K562 (cell line): ENCODE data around the gene TRIO. TPM values are rescaled to one million over a fixed set of nuclear protein-coding genes. Genes with fewer than 3 reads are reported as not detected.

Experiments used
- ATAC-seq: fragments of 200-7000 bp; cut with Tn5 transposase; 3 replicates; pipeline ENCODE4 v1.9.1; 2020; ENCODE audit warnings: moderate library complexity
- BruUV-seq: library from RNA; stranded (reverse); fragments of 400-500 nt; replicated peaks from 2 replicates; lab custom pipeline; 2021; lab: Mats Ljungman, UMichigan
- CTCF ChIA-PET: fragments of 300-600 bp; formaldehyde crosslinking; extraction: SDS; loops from one replicate; lab custom pipeline; 2021; ENCODE audit warnings: low intra/inter-chr PET ratio; lab: Yijun Ruan, JAX
- POLR2A ChIA-PET: fragments of 300-600, 350-650 bp; sonication (Branson Sonifier 250); formaldehyde crosslinking; extraction: SDS; loops from one replicate; lab custom pipeline; 2021; ENCODE audit warnings: antibody characterized with exemption, inconsistent platforms; lab: Yijun Ruan, JAX
- DNase-seq, 4 experiments: peaks; one replicate each; pipeline versions ENCODE4 v3.0.0 to v3.0.0-alpha.2; 2011 to 2018; ENCODE audit warnings: low spot score in 3 of 4, mixed read lengths in 3 of 4; ENCODE audit errors: extremely low read depth in 1 of 4
- FAIRE-seq: peaks from 2 replicates; lab custom pipeline; 2011; peaks lifted over from hg19 to GRCh38; lab: Jason Lieb, UNC
- H2AFZ ChIP-seq: 2 replicates; pipeline ENCODE4 v1.6.0; 2011; ENCODE audit warnings: low read depth, low read length, control low read depth, inconsistent platforms
- H3K27ac ChIP-seq: fragments of 200-600 bp; 3 replicates; pipeline ENCODE4 v1.8.0; 2011; ENCODE audit warnings: low read depth, mild to moderate bottlenecking, control low read depth, inconsistent platforms, low read length, moderate library complexity, mixed read lengths; ENCODE audit errors: extremely low read depth
- H3K27me3 ChIP-seq, 2 experiments: fragments of 300-600 bp in 1 of 2; 2 replicates in 1 of 2; 3 replicates in 1 of 2; pipeline versions ENCODE4 v1.6.0 to v1.8.0; 2011; ENCODE audit warnings: inconsistent platforms in 2 of 2, low read length in 2 of 2, mild to moderate bottlenecking in 1 of 2, mixed read lengths in 1 of 2, moderate library complexity in 1 of 2; ENCODE audit not compliant: control insufficient read depth in 2 of 2, insufficient read depth in 2 of 2
- H3K36me3 ChIP-seq: fragments of 300-600 bp; 3 replicates; pipeline ENCODE4 v1.8.0; 2011; ENCODE audit warnings: mild to moderate bottlenecking, low read length, inconsistent platforms; ENCODE audit not compliant: control insufficient read depth, insufficient read depth
- H3K4me1 ChIP-seq, 2 experiments: fragments of 200-600 bp in 1 of 2; replicated peaks in 1 of 2; 2 replicates in 1 of 2; 3 replicates in 1 of 2; pipeline versions ENCODE4 v1.5.1 to v1.8.0; 2011; ENCODE audit warnings: inconsistent platforms in 2 of 2, low read length in 2 of 2, mild to moderate bottlenecking in 1 of 2, mixed read lengths in 1 of 2, moderate library complexity in 1 of 2; ENCODE audit not compliant: control insufficient read depth in 2 of 2, insufficient read depth in 2 of 2
- H3K4me2 ChIP-seq: 2 replicates; pipeline ENCODE4 v1.6.1; 2011; ENCODE audit warnings: low read length, control low read depth, inconsistent platforms, mixed read lengths; ENCODE audit not compliant: insufficient read depth
- H3K4me3 ChIP-seq: fragments of 200-600 bp; sonication (generic), shearing (Covaris generic); 2 replicates; pipeline ENCODE4 v1.5.1; 2016; ENCODE audit warnings: control low read depth, inconsistent platforms
- H3K79me2 ChIP-seq: fragments of 200-600 bp; 3 replicates; pipeline ENCODE4 v1.8.0; 2011; ENCODE audit warnings: low read length, inconsistent platforms; ENCODE audit not compliant: control insufficient read depth, insufficient read depth
- H3K9ac ChIP-seq, 2 experiments: 2 replicates each; pipeline versions ENCODE4 v1.6.0 to v1.6.1; 2011; ENCODE audit warnings: low read depth in 2 of 2, low read length in 2 of 2, control low read depth in 1 of 2, inconsistent platforms in 1 of 2, mild to moderate bottlenecking in 1 of 2, mixed read lengths in 1 of 2; ENCODE audit not compliant: insufficient read depth in 1 of 2
- H3K9me1 ChIP-seq: one replicate; pipeline ENCODE4 v1.6.0; 2011; ENCODE audit warnings: inconsistent platforms, mild to moderate bottlenecking, low read length, moderate library complexity; ENCODE audit not compliant: control insufficient read depth, insufficient read depth
- H3K9me3 ChIP-seq: replicated peaks from 2 replicates; pipeline ENCODE4 v1.5.1; 2011; ENCODE audit warnings: low read depth, low read length, inconsistent platforms; ENCODE audit not compliant: control insufficient read depth, insufficient read depth
- H4K20me1 ChIP-seq: replicated peaks from 2 replicates; pipeline ENCODE4 v1.6.1; 2011; ENCODE audit warnings: low read length, inconsistent platforms, mixed read lengths; ENCODE audit not compliant: control insufficient read depth, insufficient read depth
- BDP1 ChIP-seq: IDR thresholded peaks from 3 replicates; pipeline ENCODE4 v1.6.1; 2011; ENCODE audit not compliant: insufficient read length, insufficient read depth
- CAMTA2 ChIP-seq: fragments of 250-450 bp; sonication (Bioruptor Pico); conservative IDR thresholded peaks from 2 replicates; pipeline ENCODE4 v1.5.1; 2022
- MYNN ChIP-seq, 2 experiments: sonication (generic); formaldehyde crosslinking in 1 of 2; IDR thresholded peaks; 2 replicates each; pipeline versions ENCODE4 v1.5.0 to v1.6.1; 2016 to 2020; ENCODE audit warnings: antibody characterized with exemption in 1 of 2, missing genetic modification reagents in 1 of 2
- NR2C1 ChIP-seq, 2 experiments: fragments of 450-650 bp; IDR thresholded peaks; 2 replicates each; pipeline ENCODE4 v1.6.1; 2017; ENCODE audit warnings: mild to moderate bottlenecking in 2 of 2, antibody characterized with exemption in 1 of 2, inconsistent platforms in 1 of 2, missing compliant biosample characterization in 1 of 2, missing genetic modification characterization in 1 of 2
- PHTF2 ChIP-seq: fragments of 250-450 bp; sonication (Bioruptor Pico); IDR thresholded peaks from 2 replicates; pipeline ENCODE4 v1.5.0; 2021; ENCODE audit warnings: mild to moderate bottlenecking
- PRMT5 ChIP-seq: sonication (generic); formaldehyde crosslinking; IDR thresholded peaks from 2 replicates; pipeline ENCODE4 v1.5.0; 2020; ENCODE audit warnings: missing genetic modification reagents
- ZKSCAN8 ChIP-seq: fragments of 200-800 bp; sonication (Bioruptor generic); IDR thresholded peaks from 2 replicates; pipeline ENCODE4 v1.6.1; 2016; ENCODE audit warnings: missing genetic modification characterization, missing compliant biosample characterization
- ZNF24 ChIP-seq: fragments of 450-650 bp; IDR thresholded peaks from 2 replicates; pipeline ENCODE4 v1.6.1; 2016
- ZNF324 ChIP-seq: fragments of 250-450 bp; sonication (Bioruptor Pico); IDR thresholded peaks from 2 replicates; pipeline ENCODE4 v1.4.0; 2020; ENCODE audit warnings: mild to moderate bottlenecking
- ZNF444 ChIP-seq: fragments of 250-450 bp; sonication (Bioruptor Pico); IDR thresholded peaks from 2 replicates; pipeline ENCODE4 v1.4.0; 2020; ENCODE audit warnings: mild to moderate bottlenecking, moderate library complexity
- ZNF551 ChIP-seq: fragments of 250-450 bp; sonication (Bioruptor Pico); IDR thresholded peaks from 2 replicates; pipeline ENCODE4 v1.5.0; 2021; ENCODE audit warnings: mild to moderate bottlenecking, moderate library complexity
- ZNF644 ChIP-seq: fragments of 200-800 bp; sonication (Bioruptor generic); IDR thresholded peaks from 2 replicates; pipeline ENCODE4 v1.6.1; 2016; ENCODE audit warnings: low read depth, missing genetic modification characterization, missing compliant biosample characterization
- WGBS: fragments of 100-300 bp; shearing (Covaris generic); methylation state at CpG from one replicate; pipeline ENCODE4 v1.1.6; 2016; ENCODE audit warnings: low coverage, mixed read lengths; ENCODE audit not compliant: insufficient coverage; ENCODE audit errors: missing lambda C conversion rate; 5-methylcytosine and 5-hydroxymethylcytosine counted together
- in situ Hi-C: fragments of 300-500 bp; cut with MboI; formaldehyde crosslinking; loops from 4 replicates; pipeline ENCODE4 v1.15.0; 2018; ENCODE audit warnings: inconsistent platforms, mixed read lengths
- intact Hi-C: fragments of 100-400 bp; cut with micrococcal nuclease; formaldehyde crosslinking; loops from 2 replicates; pipeline ENCODE4 v1.14.2; 2022
- polyA plus RNA-seq, 8 experiments: library from polyadenylated mRNA; depleted of rRNA in 4 of 8; stranded (reverse) in 5 of 8; unstranded in 3 of 8; fragments of >200 nt; fragmentation: Nextera tagmentation in 2 of 8; fragmentation: Illumina TruSeq in 1 of 8; extraction: Ambion mirVana in 2 of 8; extraction: Trizol in 1 of 8; gene quantifications; 2 replicates each; pipeline versions ENCODE4 v1.2.1 to v1.2.3, GENCODE V29; 2011 to 2014; ENCODE audit warnings: inconsistent platforms in 1 of 8, missing spikeins in 1 of 8
- total RNA-seq, 7 experiments: library from RNA; depleted of rRNA in 6 of 7; stranded (reverse); fragments of >200 nt in 6 of 7; fragmentation: Illumina TruSeq in 2 of 7; extraction: Trizol in 2 of 7; gene quantifications; 2 replicates each; pipeline versions ENCODE4 v1.2.1 to v1.2.3, GENCODE V29; 2011 to 2021; ENCODE audit warnings: low replicate concordance in 1 of 7
- TF ChIP-seq, protein P1 (sequence below): fragments of 250-450 bp; sonication (Bioruptor Pico); IDR thresholded peaks from 2 replicates; pipeline ENCODE4 v1.4.0; 2020; ENCODE audit warnings: borderline replicate concordance
- TF ChIP-seq, protein P2 (sequence below): fragments of 200-400 bp; formaldehyde crosslinking; IDR thresholded peaks from 2 replicates; pipeline ENCODE4 v1.6.1; 2017; ENCODE audit warnings: mild to moderate bottlenecking, low read depth, low read length, moderate library complexity
- TF ChIP-seq, protein P3 (sequence below), 2 experiments: fragments of 450-650 bp; IDR thresholded peaks; 2 replicates each; pipeline ENCODE4 v1.6.1; 2016
- TF ChIP-seq, protein P4 (sequence below): sonication (generic); formaldehyde crosslinking; IDR thresholded peaks from 2 replicates; pipeline ENCODE4 v1.4.0; 2020; ENCODE audit warnings: mild to moderate bottlenecking, missing genetic modification reagents

Gene TRIO
- total and polyA plus RNA-seq, 9 of the 15 experiments (the other 6 are each of a cell fraction or from before 2014, with no cell fraction given) = 0.24 to 5.0 (median 1.1) TPM

DNA sequence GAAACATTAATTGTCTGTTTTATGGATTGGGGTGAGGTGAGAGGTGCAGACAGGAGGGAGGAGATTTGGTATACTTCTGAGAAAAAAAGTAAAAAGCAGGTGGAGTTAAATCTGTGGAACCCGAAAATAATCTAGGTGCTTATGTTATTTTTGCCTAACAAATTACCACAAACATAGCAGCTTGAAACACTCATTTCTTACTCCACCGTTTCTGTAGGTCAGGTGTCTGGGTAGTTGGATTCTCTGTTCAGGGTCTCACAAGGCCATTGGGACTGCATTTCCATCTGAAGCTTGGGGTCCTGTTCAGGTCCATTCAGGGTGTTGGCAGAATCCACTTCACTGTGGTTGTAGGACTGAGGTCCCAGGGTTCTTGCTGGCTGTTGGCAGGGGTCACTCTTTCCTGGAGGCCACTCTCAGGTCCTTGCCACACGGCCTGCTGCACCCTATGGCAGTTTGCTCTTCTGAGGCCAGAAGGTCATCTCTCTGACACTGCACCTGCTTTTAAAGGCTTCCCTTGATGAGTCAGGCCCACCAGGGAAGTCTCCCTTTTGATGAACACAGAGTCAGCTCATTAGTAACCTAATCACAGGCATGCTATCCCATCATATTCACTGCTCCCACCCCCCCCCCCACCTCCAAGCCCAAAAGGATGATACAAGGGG lies 82.2 kb downstream of the TRIO start:
- no peak overlapping the region for H3K4me3 ChIP-seq
- no peak overlapping the region for H3K9ac ChIP-seq
- H3K4me1 ChIP-seq = no peaks in the 10 kb centered on the region
- intact Hi-C loops = no loop called here
- no TSS peak for BruUV-seq
- DNase-seq (no peak), FAIRE-seq (no peak), ATAC-seq (no peak)
- in situ Hi-C loops = no loop called here
- ChIA-PET POLR2A (no interaction called here), CTCF (no interaction called here)
- H3K27ac ChIP-seq = no peak overlapping the region
- peaks cover 24 to 34% of the 10 kb centered on the region in 2 experiments for H3K27me3 ChIP-seq
- H3K36me3 ChIP-seq = no peaks in the 10 kb centered on the region
- no peak overlapping the region for H2AFZ ChIP-seq
- no peaks in the 10 kb centered on the region for H3K9me3 ChIP-seq
- no peaks in the 10 kb centered on the region for H3K79me2 ChIP-seq
- H3K9me1 ChIP-seq = no peaks in the 10 kb centered on the region
- H4K20me1 ChIP-seq = no peaks in the 10 kb centered on the region
- WGBS = 0% methylated on average over 3 of the region's 3 CpGs
- no peak overlapping the region for H3K4me2 ChIP-seq
- TF ChIP-seq PHTF2 (CRISPR knock-in tag) (no peak), ZKSCAN8 (no peak), ZNF551 (no peak), CAMTA2 (CRISPR knock-in tag) (no peak), NR2C1 (IDR thresholded peaks at IDR 0.05) (no peak), NR2C1 (tag; IDR thresholded peaks at IDR 0.05) (no peak), MYNN (IDR thresholded peaks at IDR 0.05) (no peak), MYNN (CRISPR knock-in tag; IDR thresholded peaks at IDR 0.05) (no peak), ZNF644 (tag) (no peak), BDP1 (no peak), ZNF24 (no peak), ZNF324 (CRISPR knock-in tag) (no peak), PRMT5 (no peak), ZNF444 (CRISPR knock-in tag) (no peak)
- TF ChIP-seq, protein P1, sequence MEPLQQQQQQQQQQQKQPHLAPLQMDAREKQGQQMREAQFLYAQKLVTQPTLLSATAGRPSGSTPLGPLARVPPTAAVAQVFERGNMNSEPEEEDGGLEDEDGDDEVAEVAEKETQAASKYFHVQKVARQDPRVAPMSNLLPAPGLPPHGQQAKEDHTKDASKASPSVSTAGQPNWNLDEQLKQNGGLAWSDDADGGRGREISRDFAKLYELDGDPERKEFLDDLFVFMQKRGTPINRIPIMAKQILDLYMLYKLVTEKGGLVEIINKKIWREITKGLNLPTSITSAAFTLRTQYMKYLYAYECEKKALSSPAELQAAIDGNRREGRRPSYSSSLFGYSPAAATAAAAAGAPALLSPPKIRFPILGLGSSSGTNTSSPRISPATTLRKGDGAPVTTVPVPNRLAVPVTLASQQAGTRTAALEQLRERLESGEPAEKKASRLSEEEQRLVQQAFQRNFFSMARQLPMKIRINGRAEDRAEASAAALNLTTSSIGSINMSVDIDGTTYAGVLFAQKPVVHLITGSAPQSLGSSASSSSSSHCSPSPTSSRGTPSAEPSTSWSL (CRISPR knock-in tag) = no peak
- TF ChIP-seq, protein P2, sequence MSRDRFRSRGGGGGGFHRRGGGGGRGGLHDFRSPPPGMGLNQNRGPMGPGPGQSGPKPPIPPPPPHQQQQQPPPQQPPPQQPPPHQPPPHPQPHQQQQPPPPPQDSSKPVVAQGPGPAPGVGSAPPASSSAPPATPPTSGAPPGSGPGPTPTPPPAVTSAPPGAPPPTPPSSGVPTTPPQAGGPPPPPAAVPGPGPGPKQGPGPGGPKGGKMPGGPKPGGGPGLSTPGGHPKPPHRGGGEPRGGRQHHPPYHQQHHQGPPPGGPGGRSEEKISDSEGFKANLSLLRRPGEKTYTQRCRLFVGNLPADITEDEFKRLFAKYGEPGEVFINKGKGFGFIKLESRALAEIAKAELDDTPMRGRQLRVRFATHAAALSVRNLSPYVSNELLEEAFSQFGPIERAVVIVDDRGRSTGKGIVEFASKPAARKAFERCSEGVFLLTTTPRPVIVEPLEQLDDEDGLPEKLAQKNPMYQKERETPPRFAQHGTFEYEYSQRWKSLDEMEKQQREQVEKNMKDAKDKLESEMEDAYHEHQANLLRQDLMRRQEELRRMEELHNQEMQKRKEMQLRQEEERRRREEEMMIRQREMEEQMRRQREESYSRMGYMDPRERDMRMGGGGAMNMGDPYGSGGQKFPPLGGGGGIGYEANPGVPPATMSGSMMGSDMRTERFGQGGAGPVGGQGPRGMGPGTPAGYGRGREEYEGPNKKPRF = no peak
- TF ChIP-seq, protein P3, sequence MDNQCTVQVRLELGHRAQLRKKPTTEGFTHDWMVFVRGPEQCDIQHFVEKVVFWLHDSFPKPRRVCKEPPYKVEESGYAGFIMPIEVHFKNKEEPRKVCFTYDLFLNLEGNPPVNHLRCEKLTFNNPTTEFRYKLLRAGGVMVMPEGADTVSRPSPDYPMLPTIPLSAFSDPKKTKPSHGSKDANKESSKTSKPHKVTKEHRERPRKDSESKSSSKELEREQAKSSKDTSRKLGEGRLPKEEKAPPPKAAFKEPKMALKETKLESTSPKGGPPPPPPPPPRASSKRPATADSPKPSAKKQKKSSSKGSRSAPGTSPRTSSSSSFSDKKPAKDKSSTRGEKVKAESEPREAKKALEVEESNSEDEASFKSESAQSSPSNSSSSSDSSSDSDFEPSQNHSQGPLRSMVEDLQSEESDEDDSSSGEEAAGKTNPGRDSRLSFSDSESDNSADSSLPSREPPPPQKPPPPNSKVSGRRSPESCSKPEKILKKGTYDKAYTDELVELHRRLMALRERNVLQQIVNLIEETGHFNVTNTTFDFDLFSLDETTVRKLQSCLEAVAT (IDR thresholded peaks at IDR 0.05) = no peak
- TF ChIP-seq, protein P4, sequence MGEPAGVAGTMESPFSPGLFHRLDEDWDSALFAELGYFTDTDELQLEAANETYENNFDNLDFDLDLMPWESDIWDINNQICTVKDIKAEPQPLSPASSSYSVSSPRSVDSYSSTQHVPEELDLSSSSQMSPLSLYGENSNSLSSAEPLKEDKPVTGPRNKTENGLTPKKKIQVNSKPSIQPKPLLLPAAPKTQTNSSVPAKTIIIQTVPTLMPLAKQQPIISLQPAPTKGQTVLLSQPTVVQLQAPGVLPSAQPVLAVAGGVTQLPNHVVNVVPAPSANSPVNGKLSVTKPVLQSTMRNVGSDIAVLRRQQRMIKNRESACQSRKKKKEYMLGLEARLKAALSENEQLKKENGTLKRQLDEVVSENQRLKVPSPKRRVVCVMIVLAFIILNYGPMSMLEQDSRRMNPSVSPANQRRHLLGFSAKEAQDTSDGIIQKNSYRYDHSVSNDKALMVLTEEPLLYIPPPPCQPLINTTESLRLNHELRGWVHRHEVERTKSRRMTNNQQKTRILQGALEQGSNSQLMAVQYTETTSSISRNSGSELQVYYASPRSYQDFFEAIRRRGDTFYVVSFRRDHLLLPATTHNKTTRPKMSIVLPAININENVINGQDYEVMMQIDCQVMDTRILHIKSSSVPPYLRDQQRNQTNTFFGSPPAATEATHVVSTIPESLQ (CRISPR knock-in tag) = no peak
